Cardiac septum (tissue), 1 donor: ENCODE results near the gene NF1. TPM values are rescaled to one million over a fixed set of nuclear protein-coding genes. Genes with fewer than 3 reads are reported as not detected.
A peak's percentile ranks its signal among the peaks of the same experiment; 100 is the strongest.
"Not testable (repeated sequence)": the region's sequence is repeated elsewhere in the genome, so short reads cannot be mapped to it uniquely, and the experiment has no call there.

ENCODE experiments used
- DNase-seq: peaks from one replicate; pipeline ENCODE4 v3.0.0-alpha.2; 2020; ENCODE audit warnings: low spot score
- intact Hi-C: fragments of 100-400 bp; cut with DNase I; formaldehyde crosslinking; loops from one replicate; pipeline ENCODE4 v1.14.0; 2022
- long read RNA-seq: library from polyadenylated mRNA; unstranded; transcript quantifications from one replicate; pipeline ENCODE4 v2.0.0, GENCODE V29; 2021
- total RNA-seq: library from RNA; stranded (reverse); fragmentation: NEBNext Ultra II Directional; extraction: Animal tissue kit (Norgen Biotek cat#: 25700); gene quantifications from one replicate; pipeline ENCODE4 v1.2.1, GENCODE V29; 2021
- donor health status: DM: no; HTN: no; CAD: no.

NF1 gene
- total RNA-seq, result 53.6 TPM
- long read RNA-seq, full-length matches to known transcripts, result 1 of 16 reads
- long read RNA-seq, partial matches to known transcripts, result 5 of 16 reads
- long read RNA-seq, other reads (novel, unspliced or antisense), result 10 of 16 reads

- intact Hi-C loops, result no loop called here
- DNase-seq, result peak; percentile 98
Measured at GRCh38 chr17:31094600-31095235, at the start of gene NF1. NF1 (plus strand) TSS chr17:31094977; CDS start chr17:31095310, 333 bp downstream.

GRCh38 chr17:31046856-31047425 is 47.8 kb upstream of the NF1 start:
- intact Hi-C loops, DNase-seq: not testable (repeated sequence)

- no peak for DNase-seq
- intact Hi-C loops, result no loop called here
Measured at GRCh38 chr17:31048142-31048541, 46.6 kb upstream of the NF1 start.

- no peak for DNase-seq
- intact Hi-C loops, result no loop called here
Measured at GRCh38 chr17:31048780-31049179, 46.0 kb upstream of the NF1 start.

- intact Hi-C loops, result no loop called here
- DNase-seq, result no peak
Measured at GRCh38 chr17:31050948-31051347, 43.8 kb upstream of the NF1 start.

- intact Hi-C loops, result no loop called here
- DNase-seq, result no peak
Measured at GRCh38 chr17:31051506-31051905, 43.3 kb upstream of the NF1 start.

- DNase-seq, result peak; percentile 77
- intact Hi-C loops, result no loop called here
Measured at GRCh38 chr17:31052187-31052889, 42.4 kb upstream of the NF1 start.

GRCh38 chr17:31053071-31053470 is 41.7 kb upstream of the NF1 start:
- no peak for DNase-seq
- intact Hi-C loops, result no loop called here

GRCh38 chr17:31054761-31055160 is 40.0 kb upstream of the NF1 start:
- intact Hi-C loops, result no loop called here
- no peak for DNase-seq

GRCh38 chr17:31058976-31059375 is 35.8 kb upstream of the NF1 start:
- intact Hi-C loops, result no loop called here
- no peak for DNase-seq

- DNase-seq, result no peak
- intact Hi-C loops, result no loop called here
Measured at GRCh38 chr17:31060791-31061550, 33.8 kb upstream of the NF1 start.

- intact Hi-C loops, result no loop called here
- no peak for DNase-seq
Measured at GRCh38 chr17:31061678-31062077, 33.1 kb upstream of the NF1 start.

- intact Hi-C loops, result no loop called here
- DNase-seq, result no peak
Measured at GRCh38 chr17:31062346-31062745, 32.4 kb upstream of the NF1 start.

- DNase-seq, result no peak
- intact Hi-C loops, result no loop called here
Measured at GRCh38 chr17:31064707-31065106, 30.1 kb upstream of the NF1 start.

- DNase-seq, result no peak
- intact Hi-C loops, result no loop called here
Measured at GRCh38 chr17:31067691-31068184, 27.0 kb upstream of the NF1 start.

GRCh38 chr17:31068291-31068690 is 26.5 kb upstream of the NF1 start:
- intact Hi-C loops, result no loop called here
- no peak for DNase-seq

- no peak for DNase-seq
- intact Hi-C loops, result no loop called here
Measured at GRCh38 chr17:31072186-31072585, 22.6 kb upstream of the NF1 start.

GRCh38 chr17:31073411-31073810 is 21.4 kb upstream of the NF1 start:
- intact Hi-C loops, result no loop called here
- DNase-seq, result no peak

GRCh38 chr17:31074772-31075555 is 19.8 kb upstream of the NF1 start:
- DNase-seq, result no peak
- intact Hi-C loops, result no loop called here
